Measurements from ENCODE around the gene HPS4. TPM values are rescaled to one million over a fixed set of nuclear protein-coding genes. Genes with fewer than 3 reads are reported as not detected.

HPS4 gene
- total RNA-seq, 1 experiment from 2014 or later: 35.4 TPM

GRCh38 chr22:26410386-26410785 is 73.2 kb downstream of the HPS4 start:
- no peak for DNase-seq (ENCODE audit: low read depth, low spot score)
- Histone ChIP-seq H3K27me3 (ENCODE audit: insufficient read depth, low read length) (peaks cover 60% of the 10 kb centered on the region), H3K27ac (ENCODE audit: low read depth, low read length) (no peak overlapping the region), H3K4me1 (ENCODE audit: control insufficient read depth in 1 of 2, insufficient read depth in 2 of 2, low read length in 2 of 2) (no peaks in the 10 kb centered on the region), H3K79me2 (ENCODE audit: insufficient read depth, low read length) (no peaks in the 10 kb centered on the region), H3K4me2 (ENCODE audit: low read length) (no peak overlapping the region), H3K9ac (ENCODE audit: low read length) (no peak overlapping the region), H3K36me3 (ENCODE audit: control insufficient read depth in 1 of 2, insufficient read depth in 2 of 2, low read length in 2 of 2) (no peaks in the 10 kb centered on the region), H4K20me1 (ENCODE audit: insufficient read depth) (no peaks in the 10 kb centered on the region; the same call in 1 of the 2 replicates), H3K9me2 (ENCODE audit: insufficient read depth) (no peaks in the 10 kb centered on the region), H3K9me3 (ENCODE audit: control insufficient read depth in 1 of 2, insufficient read depth in 1 of 2, low read depth in 1 of 2, low read length in 2 of 2) (peaks cover 0 to 4% of the 10 kb centered on the region in 2 experiments; a peak in 1 of 4 replicates), H3K4me3 (replicated peaks in 1 of 2; ENCODE audit: low read depth in 1 of 2, low read length in 2 of 2) (no peak overlapping the region), H2AFZ (ENCODE audit: low read depth, low read length, poor library complexity, severe bottlenecking) (no peak overlapping the region)
- intact Hi-C loops (cut with micrococcal nuclease): no loop called here
- no TSS peak for BruUV-seq (replicated peaks)
- POLR2A ChIA-PET: no interaction called here
- CTCF ChIA-PET: no interaction called here
- RAD21 ChIA-PET (ENCODE audit: low non-redundant PET in 1 of 2, low total read pairs in 2 of 2, uncharacterized antibody in 2 of 2, unreplicated experiment in 2 of 2): no interaction called here
- no peak for ATAC-seq
- TF ChIP-seq SRF (IDR thresholded peaks at IDR 0.05; ENCODE audit: low read depth) (no peak), CEBPB (IDR thresholded peaks at IDR 0.05; ENCODE audit: low read depth) (no peak), JUND (IDR thresholded peaks at IDR 0.05) (no peak), SP1 (IDR thresholded peaks at IDR 0.05; ENCODE audit: low read depth) (no peak), TCF7L2 (IDR thresholded peaks at IDR 0.05; ENCODE audit: borderline replicate concordance, extremely low read depth, insufficient read depth, insufficient read length) (no peak), POLR2A (IDR thresholded peaks at IDR 0.05; ENCODE audit: borderline replicate concordance, extremely low read depth, insufficient read depth, insufficient read length) (no peak), EZH2phosphoT487 (IDR thresholded peaks at IDR 0.05; ENCODE audit: borderline replicate concordance) (no peak), SIN3A (IDR thresholded peaks at IDR 0.05; ENCODE audit: low read depth) (no peak), ZBTB33 (IDR thresholded peaks at IDR 0.05; ENCODE audit: extremely low read depth, insufficient replicate concordance, low read length) (no peak), EZH2 (IDR thresholded peaks at IDR 0.05) (no peak), RAD21 (IDR thresholded peaks at IDR 0.05; ENCODE audit: low read depth) (no peak), YY1 (IDR thresholded peaks at IDR 0.05; ENCODE audit: extremely low read depth, insufficient replicate concordance, low read depth, low read length) (no peak), ZNF274 (IDR thresholded peaks at IDR 0.05; ENCODE audit: low read depth, low read length) (no peak), POLR2AphosphoS5 (IDR thresholded peaks at IDR 0.05; ENCODE audit: low read depth, low read length) (no peak), FOSL1 (IDR thresholded peaks at IDR 0.05; ENCODE audit: low read depth) (no peak), EGR1 (IDR thresholded peaks at IDR 0.05; ENCODE audit: low read depth) (no peak), ATF3 (IDR thresholded peaks at IDR 0.05) (no peak), REST (IDR thresholded peaks at IDR 0.05; ENCODE audit: low read depth) (no peak)
